Fibroblast of lung (primary cell): Measurements from ENCODE around the gene SLC8A2. TPM values are rescaled to one million over a fixed set of nuclear protein-coding genes. Genes with fewer than 3 reads are reported as not detected.

Experiments used
- DNase-seq, 2 donors: peaks; one replicate each; pipeline versions ENCODE4 v3.0.0 to v3.0.0-alpha.2; 2010; ENCODE audit warnings: low read depth in 2 of 2
- H2AFZ ChIP-seq: 2 replicates; pipeline ENCODE4 v1.5.1; 2012; ENCODE audit warnings: low read length, control low read depth, inconsistent platforms
- H3K27ac ChIP-seq: 2 replicates; pipeline ENCODE4 v1.5.1; 2011; ENCODE audit warnings: low read length, control low read depth; ENCODE audit not compliant: insufficient read depth
- H3K27me3 ChIP-seq: 2 replicates; pipeline ENCODE4 v1.5.1; 2011; ENCODE audit warnings: mild to moderate bottlenecking, low read length; ENCODE audit not compliant: control insufficient read depth, insufficient read depth
- H3K36me3 ChIP-seq: 2 replicates; pipeline ENCODE4 v1.5.1; 2011; ENCODE audit warnings: low read length; ENCODE audit not compliant: control insufficient read depth, insufficient read depth
- H3K4me1 ChIP-seq: 2 replicates; pipeline ENCODE4 v1.5.1; 2011; ENCODE audit warnings: low read length; ENCODE audit not compliant: control insufficient read depth, insufficient read depth; ENCODE audit errors: extremely low read depth
- H3K4me2 ChIP-seq: 2 replicates; pipeline ENCODE4 v1.5.1; 2011; ENCODE audit warnings: low read length, control low read depth; ENCODE audit not compliant: insufficient read depth; ENCODE audit errors: extremely low read depth
- H3K4me3 ChIP-seq, 4 experiments: fragments of 200-600 bp in 1 of 4; sonication (generic) in 1 of 4; replicated peaks in 1 of 4; 2 replicates each; pipeline ENCODE4 v1.5.1; 2011 to 2016; ENCODE audit warnings: low read length in 4 of 4, low read depth in 3 of 4, mild to moderate bottlenecking in 3 of 4, control low read depth in 2 of 4, inconsistent platforms in 1 of 4, mixed read lengths in 1 of 4; ENCODE audit not compliant: insufficient read depth in 1 of 4; ENCODE audit errors: control extremely low read depth in 1 of 4
- H3K79me2 ChIP-seq: 2 replicates; pipeline ENCODE4 v1.5.1; 2012; ENCODE audit warnings: mild to moderate bottlenecking, low read length, inconsistent platforms; ENCODE audit not compliant: control insufficient read depth, insufficient read depth
- H3K9ac ChIP-seq: 2 replicates; pipeline ENCODE4 v1.5.1; 2011; ENCODE audit warnings: mild to moderate bottlenecking, low read length, control low read depth; ENCODE audit not compliant: insufficient read depth
- H3K9me3 ChIP-seq: 2 replicates; pipeline ENCODE4 v1.5.1; 2012; ENCODE audit warnings: low read depth, low read length; ENCODE audit not compliant: control insufficient read depth, insufficient read depth
- H4K20me1 ChIP-seq: 2 replicates; pipeline ENCODE4 v1.5.1; 2011; ENCODE audit warnings: low read length; ENCODE audit not compliant: control insufficient read depth, insufficient read depth; ENCODE audit errors: extremely low read depth
- EZH2 ChIP-seq: IDR thresholded peaks from 2 replicates; pipeline ENCODE4 v1.5.1; 2012; ENCODE audit warnings: low read length, control low read depth, mild to moderate bottlenecking; ENCODE audit errors: missing control alignments
- polyA plus RNA-seq, 2 donors: library from polyadenylated mRNA; depleted of rRNA in 1 of 2; stranded (reverse) in 1 of 2; unstranded in 1 of 2; fragments of >200 nt; gene quantifications; 2 replicates each; pipeline ENCODE4 v1.2.1, GENCODE V29; 2011 to 2012; ENCODE audit warnings: missing spikeins in 1 of 2
- total RNA-seq: library from RNA; depleted of rRNA; stranded (reverse); fragments of >200 nt; gene quantifications from 2 replicates; pipeline ENCODE4 v1.2.1, GENCODE V29; 2014
- TF ChIP-seq, protein P1 (sequence below), 2 donors: IDR thresholded peaks in 1 of 2; conservative IDR thresholded peaks in 1 of 2; 1 replicate in 1 of 2; 2 replicates in 1 of 2; pipeline ENCODE4 v1.5.1; 2011 to 2012; ENCODE audit warnings: low read length in 2 of 2, control low read depth in 1 of 2, inconsistent platforms in 1 of 2, low read depth in 1 of 2, mild to moderate bottlenecking in 1 of 2

SLC8A2 gene
- total and polyA plus RNA-seq, 2 donors (not counting 1 experiment from before 2014, with no cell fraction given): under 0.01 TPM; not detected in 1

DNA sequence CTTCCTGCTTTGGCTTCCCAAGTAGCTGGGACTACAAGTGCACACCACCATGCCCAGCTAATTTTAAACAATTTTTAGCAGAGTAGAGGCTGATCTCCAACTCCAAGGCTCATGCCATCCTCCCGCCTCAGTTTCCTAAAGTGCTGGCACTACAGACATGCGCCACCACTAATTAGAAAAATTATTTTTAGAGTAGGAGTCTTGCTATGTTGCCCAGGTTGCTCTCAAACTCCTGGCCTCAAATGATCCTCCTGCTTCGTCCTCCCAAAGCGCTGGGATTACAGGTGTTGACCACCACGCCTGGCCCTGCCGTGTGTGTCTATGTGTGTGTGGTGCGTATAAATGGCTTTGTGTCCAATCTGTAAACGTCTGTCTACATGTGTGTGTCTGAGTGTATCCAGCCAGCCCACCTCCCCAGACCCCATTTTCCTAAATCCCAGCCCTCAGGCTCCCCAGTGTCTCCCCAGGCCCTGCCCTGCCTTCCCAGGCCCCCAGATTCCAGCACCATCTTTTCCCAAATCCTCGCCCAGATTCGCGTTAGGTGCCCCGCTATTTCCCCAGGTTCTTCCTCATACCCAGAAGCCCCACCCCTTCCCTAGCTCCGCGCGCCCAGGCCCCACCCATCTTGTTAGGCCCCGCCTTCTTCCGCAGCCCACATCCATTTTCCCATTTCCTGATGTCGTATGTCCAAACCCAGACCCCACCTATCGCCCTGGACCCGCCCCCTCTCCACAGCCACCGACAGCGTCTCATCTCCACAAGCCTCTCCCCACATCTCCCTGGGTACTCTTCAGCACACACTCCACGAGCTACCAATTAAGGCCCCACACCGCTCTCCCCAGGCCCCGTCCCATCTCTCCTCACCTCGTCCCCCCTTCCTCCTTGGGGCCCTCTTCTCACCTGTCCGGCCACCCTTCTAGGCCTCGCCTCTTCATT lies 24.9 kb downstream of the SLC8A2 start:
- no peaks in the 10 kb centered on the region for H3K79me2 ChIP-seq
- no peak for DNase-seq
- H3K27ac ChIP-seq: no peak overlapping the region

DNA sequence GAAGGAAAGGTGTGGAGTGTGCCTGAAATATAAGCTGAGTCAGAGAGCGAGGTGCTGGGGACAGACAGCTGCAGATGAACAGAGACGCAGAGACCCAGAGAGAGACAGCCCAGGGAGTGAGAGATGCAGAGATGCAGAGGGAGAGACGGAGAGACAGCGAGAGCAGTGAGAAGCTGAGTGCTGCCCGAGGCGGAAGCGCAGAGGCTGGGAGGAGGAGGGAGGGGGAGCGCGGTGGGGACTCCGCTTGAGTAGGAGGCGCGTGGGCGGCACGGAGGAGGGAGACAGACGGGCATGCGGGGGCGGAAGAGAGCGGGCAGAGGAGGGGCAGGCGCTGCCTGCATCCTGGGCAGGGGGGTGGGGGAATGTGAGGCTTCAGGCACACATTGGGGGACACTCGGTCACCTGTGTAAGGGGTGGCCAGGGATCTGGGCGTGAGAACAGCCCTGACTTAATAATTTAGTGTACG lies 25.7 kb downstream of the SLC8A2 start:
- Histone ChIP-seq H3K36me3 (no peaks in the 10 kb centered on the region), H4K20me1 (no peaks in the 10 kb centered on the region), H3K79me2 (no peaks in the 10 kb centered on the region), H3K4me1 (no peaks in the 10 kb centered on the region), H3K4me2 (no peak overlapping the region), H3K4me3 (no peak overlapping the region), H2AFZ (no peak overlapping the region), H3K27ac (no peak overlapping the region), H3K27me3 (peaks cover 67% of the 10 kb centered on the region), H3K9me3 (no peaks in the 10 kb centered on the region), H3K9ac (no peak overlapping the region)
- DNase-seq: no peak
- TF ChIP-seq, protein P1, sequence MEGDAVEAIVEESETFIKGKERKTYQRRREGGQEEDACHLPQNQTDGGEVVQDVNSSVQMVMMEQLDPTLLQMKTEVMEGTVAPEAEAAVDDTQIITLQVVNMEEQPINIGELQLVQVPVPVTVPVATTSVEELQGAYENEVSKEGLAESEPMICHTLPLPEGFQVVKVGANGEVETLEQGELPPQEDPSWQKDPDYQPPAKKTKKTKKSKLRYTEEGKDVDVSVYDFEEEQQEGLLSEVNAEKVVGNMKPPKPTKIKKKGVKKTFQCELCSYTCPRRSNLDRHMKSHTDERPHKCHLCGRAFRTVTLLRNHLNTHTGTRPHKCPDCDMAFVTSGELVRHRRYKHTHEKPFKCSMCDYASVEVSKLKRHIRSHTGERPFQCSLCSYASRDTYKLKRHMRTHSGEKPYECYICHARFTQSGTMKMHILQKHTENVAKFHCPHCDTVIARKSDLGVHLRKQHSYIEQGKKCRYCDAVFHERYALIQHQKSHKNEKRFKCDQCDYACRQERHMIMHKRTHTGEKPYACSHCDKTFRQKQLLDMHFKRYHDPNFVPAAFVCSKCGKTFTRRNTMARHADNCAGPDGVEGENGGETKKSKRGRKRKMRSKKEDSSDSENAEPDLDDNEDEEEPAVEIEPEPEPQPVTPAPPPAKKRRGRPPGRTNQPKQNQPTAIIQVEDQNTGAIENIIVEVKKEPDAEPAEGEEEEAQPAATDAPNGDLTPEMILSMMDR (conservative IDR thresholded peaks at IDR 0.05 in 1 of 2, IDR thresholded peaks at IDR 0.05 in 1 of 2; ENCODE audit: low read depth in 1 of 2, low read length in 2 of 2): no peak
- peak; percentile 60 for TF ChIP-seq EZH2

More for the DNA sequence above, 24.9 kb downstream of the SLC8A2 start:
- Histone ChIP-seq H3K4me2 (no peak overlapping the region), H3K27me3 (peaks cover 67% of the 10 kb centered on the region), H3K36me3 (no peaks in the 10 kb centered on the region), H3K4me3 (no peak overlapping the region), H3K9ac (no peak overlapping the region), H4K20me1 (no peaks in the 10 kb centered on the region), H3K9me3 (no peaks in the 10 kb centered on the region), H2AFZ (no peak overlapping the region), H3K4me1 (no peaks in the 10 kb centered on the region)
- TF ChIP-seq, protein P1 (conservative IDR thresholded peaks at IDR 0.05 in 1 of 2, IDR thresholded peaks at IDR 0.05 in 1 of 2; ENCODE audit: low read depth in 1 of 2, low read length in 2 of 2): no peak
- TF ChIP-seq EZH2: no peak

DNA sequence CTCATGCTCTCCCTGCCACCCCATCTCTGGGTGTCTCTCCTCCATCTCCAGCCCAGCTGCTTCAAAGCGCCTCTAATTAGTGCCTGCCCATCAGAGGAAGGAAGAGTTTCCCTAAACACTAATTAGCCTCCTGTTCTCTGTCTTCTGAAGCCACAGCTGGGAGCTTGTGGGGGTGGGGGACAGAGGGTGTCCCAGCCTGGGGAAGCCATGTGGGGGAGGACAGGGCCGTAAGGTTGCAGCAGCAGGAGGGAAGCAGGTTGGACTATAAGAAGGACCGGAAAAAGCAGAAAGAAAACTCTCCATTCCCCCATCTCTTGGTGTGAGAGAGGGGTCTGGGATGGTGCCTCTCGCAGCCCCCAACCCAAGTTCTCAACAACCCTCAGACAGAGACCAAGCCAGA lies 26.2 kb downstream of the SLC8A2 start:
- Histone ChIP-seq H3K36me3 (no peaks in the 10 kb centered on the region), H3K9me3 (no peaks in the 10 kb centered on the region), H3K9ac (no peak overlapping the region), H3K4me1 (no peaks in the 10 kb centered on the region), H3K79me2 (no peaks in the 10 kb centered on the region), H3K27ac (no peak overlapping the region), H2AFZ (no peak overlapping the region), H3K4me2 (no peak overlapping the region), H3K4me3 (no peak overlapping the region), H4K20me1 (no peaks in the 10 kb centered on the region), H3K27me3 (peaks cover 67% of the 10 kb centered on the region)
- no peak for DNase-seq
- TF ChIP-seq, protein P1 (conservative IDR thresholded peaks at IDR 0.05 in 1 of 2, IDR thresholded peaks at IDR 0.05 in 1 of 2; ENCODE audit: low read depth in 1 of 2, low read length in 2 of 2): no peak
- no peak for TF ChIP-seq EZH2
